Measurements from ENCODE around the gene CNTNAP2. TPM values are rescaled to one million over a fixed set of nuclear protein-coding genes. Genes with fewer than 3 reads are reported as not detected.

Gene CNTNAP2
- total and polyA plus RNA-seq, 4 donors = 0.14 to 2.3 (median 1.1) TPM

- H3K9ac ChIP-seq (ENCODE audit: low read depth in 1 of 2, low read length in 2 of 2) = no peak overlapping the region
- no peak overlapping the region for H3K4me3 ChIP-seq (ENCODE audit: low read depth in 1 of 3, low read length in 3 of 3)
- no peak overlapping the region for H3K27ac ChIP-seq (ENCODE audit: low read depth in 1 of 2, low read length in 2 of 2)
- no peak for DNase-seq (ENCODE audit: low spot score)
- no peaks in the 10 kb centered on the region for H3K9me3 ChIP-seq (ENCODE audit: control insufficient read depth in 4 of 4, low read length in 3 of 4)
- WGBS = 90% methylated on average over 2 of the region's 2 CpGs
- TF ChIP-seq HNF4G (IDR thresholded peaks at IDR 0.05) = no peak
- no peaks in the 10 kb centered on the region for H3K36me3 ChIP-seq (ENCODE audit: control insufficient read depth in 4 of 4, insufficient read depth in 3 of 4, low read depth in 1 of 4, low read length in 3 of 4)
- peaks cover 0 to 7% (median 0%) of the 10 kb centered on the region in 4 donors for H3K27me3 ChIP-seq (ENCODE audit: control insufficient read depth in 4 of 4, insufficient read depth in 4 of 4, low read length in 3 of 4)
- H3K4me1 ChIP-seq (ENCODE audit: control insufficient read depth in 4 of 4, insufficient read depth in 4 of 4, low read length in 3 of 4) = no peaks in the 10 kb centered on the region
Measured at GRCh38 chr7:148175512-148175911, 2058.9 kb downstream of the CNTNAP2 start.

GRCh38 chr7:148177972-148178371 is 2061.4 kb downstream of the CNTNAP2 start:
- TF ChIP-seq HNF4A (conservative IDR thresholded peaks at IDR 0.05) (no peak), FOXA2 (IDR thresholded peaks at IDR 0.05) (no peak), HNF4G (IDR thresholded peaks at IDR 0.05) (no peak), FOXA1 (IDR thresholded peaks at IDR 0.05) (no peak), GABPA (IDR thresholded peaks at IDR 0.05 in 1 of 2, conservative IDR thresholded peaks at IDR 0.05 in 1 of 2) (no peak), TAF1 (conservative IDR thresholded peaks at IDR 0.05) (no peak), RXRA (IDR thresholded peaks at IDR 0.05) (no peak), NR2F2 (IDR thresholded peaks at IDR 0.05) (no peak), YY1 (IDR thresholded peaks at IDR 0.05) (no peak), JUND (IDR thresholded peaks at IDR 0.05) (no peak), MAX (IDR thresholded peaks at IDR 0.05) (no peak), CTCF (IDR thresholded peaks at IDR 0.05; ENCODE audit: low read depth, low read length, missing input control) (no peak), SP1 (IDR thresholded peaks at IDR 0.05) (no peak), RAD21 (IDR thresholded peaks at IDR 0.05) (no peak), EGR1 (IDR thresholded peaks at IDR 0.05; ENCODE audit: low read depth in 2 of 2) (no peak), ZBTB33 (IDR thresholded peaks at IDR 0.05) (no peak), REST (IDR thresholded peaks at IDR 0.05) (no peak), ATF3 (IDR thresholded peaks at IDR 0.05) (no peak)
- H3K4me1 ChIP-seq (ENCODE audit: control insufficient read depth in 4 of 4, insufficient read depth in 4 of 4, low read length in 3 of 4) = no peaks in the 10 kb centered on the region
- no peak overlapping the region for H3K4me3 ChIP-seq (ENCODE audit: low read depth in 1 of 3, low read length in 3 of 3)
- no peaks in the 10 kb centered on the region for H3K36me3 ChIP-seq (ENCODE audit: control insufficient read depth in 4 of 4, insufficient read depth in 3 of 4, low read depth in 1 of 4, low read length in 3 of 4)
- H3K27me3 ChIP-seq (ENCODE audit: control insufficient read depth in 4 of 4, insufficient read depth in 4 of 4, low read length in 3 of 4) = peaks cover 0 to 8% (median 0%) of the 10 kb centered on the region in 4 donors
- DNase-seq (ENCODE audit: low spot score) = no peak
- H3K9me3 ChIP-seq (ENCODE audit: control insufficient read depth in 4 of 4, low read length in 3 of 4) = no peaks in the 10 kb centered on the region
- H3K27ac ChIP-seq (ENCODE audit: low read depth in 1 of 2, low read length in 2 of 2) = no peak overlapping the region
- H3K9ac ChIP-seq (ENCODE audit: low read depth in 1 of 2, low read length in 2 of 2) = no peak overlapping the region
